GM23338 (cell line): Measurements from ENCODE around the gene TUFT1.

Experiments used
- CREB1 ChIP-seq: fragments of 250-450 bp; sonication (Bioruptor Pico); IDR thresholded peaks from 2 replicates; pipeline ENCODE4 v1.5.0; 2020; ENCODE audit warnings: low read depth, mild to moderate bottlenecking, moderate library complexity
- EZH2phosphoT487 ChIP-seq: fragments of 200-600 bp; sonication (generic); IDR thresholded peaks from one replicate; pipeline ENCODE4 v1.8.1; 2018; ENCODE audit warnings: antibody characterized with exemption; ENCODE audit not compliant: unreplicated experiment
- POLR2AphosphoS5 ChIP-seq: IDR thresholded peaks from 2 replicates; pipeline ENCODE4 v1.6.1; 2016; ENCODE audit warnings: antibody characterized with exemption, low read depth
- TF ChIP-seq, protein P1 (sequence below): IDR thresholded peaks from one replicate; pipeline ENCODE4 v1.6.1; 2018; ENCODE audit warnings: antibody characterized with exemption; ENCODE audit not compliant: unreplicated experiment
- TF ChIP-seq, protein P2 (sequence below), 2 experiments: fragments of 200-600 bp in 1 of 2; sonication (generic) in 1 of 2; conservative IDR thresholded peaks; 2 replicates each; pipeline versions ENCODE4 v1.5.1 to v1.6.1; 2016 to 2017; ENCODE audit warnings: antibody characterized with exemption in 2 of 2, low read depth in 2 of 2, mild to moderate bottlenecking in 2 of 2, moderate library complexity in 1 of 2
- TF ChIP-seq, protein P3 (sequence below): IDR thresholded peaks from 2 replicates; pipeline ENCODE4 v1.6.1; 2016; ENCODE audit warnings: antibody characterized with exemption

DNA sequence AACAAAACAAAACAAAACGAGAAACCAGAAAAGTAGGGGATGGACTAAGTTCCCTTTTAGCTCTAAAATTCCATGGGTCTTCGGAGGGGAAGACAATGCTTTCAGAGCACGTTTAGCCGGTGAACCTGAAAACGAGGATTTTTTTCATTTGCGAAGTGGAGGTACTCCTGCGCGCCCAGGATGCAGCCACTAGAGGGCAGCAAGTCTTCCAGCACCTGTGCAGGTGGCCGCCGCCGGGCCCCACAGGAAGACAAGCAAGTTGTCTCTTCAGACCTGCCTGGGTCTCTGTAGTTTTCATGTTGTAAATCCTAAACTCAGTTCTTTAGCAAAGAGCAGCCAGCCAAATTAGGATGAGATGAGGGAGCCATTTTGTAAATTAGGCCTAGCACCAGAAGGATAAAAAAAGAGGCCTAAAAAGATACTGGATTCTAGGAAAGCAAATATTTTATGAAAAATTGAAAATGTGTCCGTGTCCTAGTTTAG, 54.1 kb downstream of the TUFT1 start:
- no peak for TF ChIP-seq POLR2AphosphoS5
- TF ChIP-seq, protein P1, sequence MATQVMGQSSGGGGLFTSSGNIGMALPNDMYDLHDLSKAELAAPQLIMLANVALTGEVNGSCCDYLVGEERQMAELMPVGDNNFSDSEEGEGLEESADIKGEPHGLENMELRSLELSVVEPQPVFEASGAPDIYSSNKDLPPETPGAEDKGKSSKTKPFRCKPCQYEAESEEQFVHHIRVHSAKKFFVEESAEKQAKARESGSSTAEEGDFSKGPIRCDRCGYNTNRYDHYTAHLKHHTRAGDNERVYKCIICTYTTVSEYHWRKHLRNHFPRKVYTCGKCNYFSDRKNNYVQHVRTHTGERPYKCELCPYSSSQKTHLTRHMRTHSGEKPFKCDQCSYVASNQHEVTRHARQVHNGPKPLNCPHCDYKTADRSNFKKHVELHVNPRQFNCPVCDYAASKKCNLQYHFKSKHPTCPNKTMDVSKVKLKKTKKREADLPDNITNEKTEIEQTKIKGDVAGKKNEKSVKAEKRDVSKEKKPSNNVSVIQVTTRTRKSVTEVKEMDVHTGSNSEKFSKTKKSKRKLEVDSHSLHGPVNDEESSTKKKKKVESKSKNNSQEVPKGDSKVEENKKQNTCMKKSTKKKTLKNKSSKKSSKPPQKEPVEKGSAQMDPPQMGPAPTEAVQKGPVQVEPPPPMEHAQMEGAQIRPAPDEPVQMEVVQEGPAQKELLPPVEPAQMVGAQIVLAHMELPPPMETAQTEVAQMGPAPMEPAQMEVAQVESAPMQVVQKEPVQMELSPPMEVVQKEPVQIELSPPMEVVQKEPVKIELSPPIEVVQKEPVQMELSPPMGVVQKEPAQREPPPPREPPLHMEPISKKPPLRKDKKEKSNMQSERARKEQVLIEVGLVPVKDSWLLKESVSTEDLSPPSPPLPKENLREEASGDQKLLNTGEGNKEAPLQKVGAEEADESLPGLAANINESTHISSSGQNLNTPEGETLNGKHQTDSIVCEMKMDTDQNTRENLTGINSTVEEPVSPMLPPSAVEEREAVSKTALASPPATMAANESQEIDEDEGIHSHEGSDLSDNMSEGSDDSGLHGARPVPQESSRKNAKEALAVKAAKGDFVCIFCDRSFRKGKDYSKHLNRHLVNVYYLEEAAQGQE = no peak
- TF ChIP-seq, protein P2, sequence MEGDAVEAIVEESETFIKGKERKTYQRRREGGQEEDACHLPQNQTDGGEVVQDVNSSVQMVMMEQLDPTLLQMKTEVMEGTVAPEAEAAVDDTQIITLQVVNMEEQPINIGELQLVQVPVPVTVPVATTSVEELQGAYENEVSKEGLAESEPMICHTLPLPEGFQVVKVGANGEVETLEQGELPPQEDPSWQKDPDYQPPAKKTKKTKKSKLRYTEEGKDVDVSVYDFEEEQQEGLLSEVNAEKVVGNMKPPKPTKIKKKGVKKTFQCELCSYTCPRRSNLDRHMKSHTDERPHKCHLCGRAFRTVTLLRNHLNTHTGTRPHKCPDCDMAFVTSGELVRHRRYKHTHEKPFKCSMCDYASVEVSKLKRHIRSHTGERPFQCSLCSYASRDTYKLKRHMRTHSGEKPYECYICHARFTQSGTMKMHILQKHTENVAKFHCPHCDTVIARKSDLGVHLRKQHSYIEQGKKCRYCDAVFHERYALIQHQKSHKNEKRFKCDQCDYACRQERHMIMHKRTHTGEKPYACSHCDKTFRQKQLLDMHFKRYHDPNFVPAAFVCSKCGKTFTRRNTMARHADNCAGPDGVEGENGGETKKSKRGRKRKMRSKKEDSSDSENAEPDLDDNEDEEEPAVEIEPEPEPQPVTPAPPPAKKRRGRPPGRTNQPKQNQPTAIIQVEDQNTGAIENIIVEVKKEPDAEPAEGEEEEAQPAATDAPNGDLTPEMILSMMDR (conservative IDR thresholded peaks at IDR 0.05; ENCODE audit: low read depth in 2 of 2) = peak; percentile 90 to 98
- no peak for TF ChIP-seq EZH2phosphoT487
- TF ChIP-seq, protein P3, sequence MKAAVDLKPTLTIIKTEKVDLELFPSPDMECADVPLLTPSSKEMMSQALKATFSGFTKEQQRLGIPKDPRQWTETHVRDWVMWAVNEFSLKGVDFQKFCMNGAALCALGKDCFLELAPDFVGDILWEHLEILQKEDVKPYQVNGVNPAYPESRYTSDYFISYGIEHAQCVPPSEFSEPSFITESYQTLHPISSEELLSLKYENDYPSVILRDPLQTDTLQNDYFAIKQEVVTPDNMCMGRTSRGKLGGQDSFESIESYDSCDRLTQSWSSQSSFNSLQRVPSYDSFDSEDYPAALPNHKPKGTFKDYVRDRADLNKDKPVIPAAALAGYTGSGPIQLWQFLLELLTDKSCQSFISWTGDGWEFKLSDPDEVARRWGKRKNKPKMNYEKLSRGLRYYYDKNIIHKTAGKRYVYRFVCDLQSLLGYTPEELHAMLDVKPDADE = no peak
- no peak for TF ChIP-seq CREB1 (CRISPR knock-in tag)
